Right lobe of liver (tissue), 6 donors: ENCODE results near the gene ARPC1B. TPM values are rescaled to one million over a fixed set of nuclear protein-coding genes. Genes with fewer than 3 reads are reported as not detected.
"Not testable (repeated sequence)": the region's sequence is repeated elsewhere in the genome, so short reads cannot be mapped to it uniquely, and the experiment has no call there.

Experiments used
- ATAC-seq, 4 donors: fragments of 200-7000 bp; cut with Tn5 transposase; one replicate each; pipeline ENCODE4 v1.9.1; 2020; ENCODE audit warnings: mild to moderate bottlenecking in 4 of 4, moderate library complexity in 4 of 4
- DNase-seq, 3 donors: peaks; one replicate each; pipeline ENCODE4 v3.0.0-alpha.2; 2020
- H3K27ac ChIP-seq, 3 donors: fragments of 200-600 bp; one replicate each; pipeline ENCODE4 v1.8.0; 2022
- H3K27me3 ChIP-seq, 2 donors: fragments of 200-600 bp; one replicate each; pipeline ENCODE4 v1.8.0; 2022
- H3K36me3 ChIP-seq, 4 donors: fragments of 200-600 bp; sonication (generic) in 1 of 4; one replicate each; pipeline versions ENCODE4 v1.5.1 to v1.8.0; 2017 to 2022; ENCODE audit warnings: control low read depth in 1 of 4
- H3K4me1 ChIP-seq, 4 donors: fragments of 200-600 bp; sonication (generic) in 1 of 4; one replicate each; pipeline versions ENCODE4 v1.5.1 to v1.8.0; 2017 to 2022; ENCODE audit warnings: control low read depth in 1 of 4
- H3K4me3 ChIP-seq, 3 donors: fragments of 200-600 bp; one replicate each; pipeline ENCODE4 v1.8.0; 2022
- H3K9me3 ChIP-seq, 4 donors: fragments of 200-600 bp; sonication (generic) in 1 of 4; one replicate each; pipeline versions ENCODE4 v1.5.1 to v1.8.0; 2017 to 2022; ENCODE audit warnings: control low read depth in 1 of 4
- POLR2A ChIP-seq: fragments of 450-650 bp; IDR thresholded peaks from one replicate; pipeline ENCODE4 v1.6.1; 2017; ENCODE audit warnings: antibody characterized with exemption, mild to moderate bottlenecking
- WGBS: methylation state at CpG from one replicate; pipeline ENCODE4 v1.1.6; 2018; ENCODE audit warnings: low coverage, low lambda C conversion rate; ENCODE audit not compliant: insufficient coverage; ENCODE audit errors: missing lambda C conversion rate; 5-methylcytosine and 5-hydroxymethylcytosine counted together
- intact Hi-C, 2 donors: fragments of 100-400 bp; cut with DNase I; formaldehyde crosslinking; loops; one replicate each; pipeline versions ENCODE4 v1.11.2 to v1.14.1; 2022
- total RNA-seq, 6 experiments: library from RNA; depleted of rRNA in 2 of 6; stranded (reverse); fragments of >200 nt in 2 of 6; fragmentation: NEBNext Ultra II Directional in 3 of 6; extraction: Animal tissue kit (Norgen Biotek cat#: 25700) in 3 of 6; gene quantifications; one replicate each; pipeline versions ENCODE4 v1.1.0 to v1.2.4, GENCODE V29; 2016 to 2023
- TF ChIP-seq, protein P1 (sequence below), 4 donors: fragments of 200-600 bp in 3 of 4; fragments of 450-650 bp in 1 of 4; IDR thresholded peaks; one replicate each; pipeline versions ENCODE4 v1.5.1 to v1.8.0; 2016 to 2022; ENCODE audit warnings: antibody characterized with exemption in 4 of 4, mild to moderate bottlenecking in 2 of 4
- donor health status: DM: no; HTN: yes; CAD: no.
- donor health status: DM: no; HTN: no; CAD: no.
- donor health status: DM: no; HTN: no; CAD: no.
- donor health status: DM: no; HTN: yes; CAD: no.
- donor health status: DM: no; HTN: yes; CAD: no.

ARPC1B gene
- total RNA-seq, 6 experiments from 2014 or later, result 24.4 to 197 (median 52.7) TPM

DNA sequence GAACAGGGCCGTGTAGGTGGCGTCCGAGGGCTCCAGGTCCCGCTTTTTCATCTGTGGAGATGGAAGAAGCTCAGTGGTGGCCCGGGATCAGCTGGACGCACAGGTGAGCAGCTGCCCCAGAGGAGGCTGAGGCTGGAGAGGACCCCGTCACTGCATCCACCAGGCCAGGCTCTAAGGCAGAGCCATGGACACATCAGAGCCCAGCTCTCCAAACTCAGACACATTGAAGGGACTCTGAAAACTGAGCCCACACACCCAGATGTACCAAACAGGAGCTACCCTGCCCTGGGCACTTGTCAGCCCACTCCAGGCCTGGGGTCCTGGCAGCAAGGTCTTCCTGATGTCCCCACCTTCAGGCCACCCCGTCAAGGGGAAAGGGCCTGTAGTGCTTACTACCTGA lies 55.2 kb downstream of the ARPC1B start:
- DNase-seq (no peak), ATAC-seq (no peak)
- Histone ChIP-seq H3K4me1 (peaks cover 0 to 5% (median 0%) of the 10 kb centered on the region in 4 donors), H3K9me3 (no peaks in the 10 kb centered on the region), H3K4me3 (no peak overlapping the region), H3K27ac (no peak overlapping the region), H3K27me3 (no peaks in the 10 kb centered on the region), H3K36me3 (peaks cover 0 to 29% (median 7%) of the 10 kb centered on the region in 4 donors)
- no CpG with 5 or more reads among the region's 8 CpGs for WGBS
- intact Hi-C loops, result no loop called here
- TF ChIP-seq POLR2A, result no peak
- TF ChIP-seq, protein P1, sequence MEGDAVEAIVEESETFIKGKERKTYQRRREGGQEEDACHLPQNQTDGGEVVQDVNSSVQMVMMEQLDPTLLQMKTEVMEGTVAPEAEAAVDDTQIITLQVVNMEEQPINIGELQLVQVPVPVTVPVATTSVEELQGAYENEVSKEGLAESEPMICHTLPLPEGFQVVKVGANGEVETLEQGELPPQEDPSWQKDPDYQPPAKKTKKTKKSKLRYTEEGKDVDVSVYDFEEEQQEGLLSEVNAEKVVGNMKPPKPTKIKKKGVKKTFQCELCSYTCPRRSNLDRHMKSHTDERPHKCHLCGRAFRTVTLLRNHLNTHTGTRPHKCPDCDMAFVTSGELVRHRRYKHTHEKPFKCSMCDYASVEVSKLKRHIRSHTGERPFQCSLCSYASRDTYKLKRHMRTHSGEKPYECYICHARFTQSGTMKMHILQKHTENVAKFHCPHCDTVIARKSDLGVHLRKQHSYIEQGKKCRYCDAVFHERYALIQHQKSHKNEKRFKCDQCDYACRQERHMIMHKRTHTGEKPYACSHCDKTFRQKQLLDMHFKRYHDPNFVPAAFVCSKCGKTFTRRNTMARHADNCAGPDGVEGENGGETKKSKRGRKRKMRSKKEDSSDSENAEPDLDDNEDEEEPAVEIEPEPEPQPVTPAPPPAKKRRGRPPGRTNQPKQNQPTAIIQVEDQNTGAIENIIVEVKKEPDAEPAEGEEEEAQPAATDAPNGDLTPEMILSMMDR (IDR thresholded peaks at IDR 0.05), result no peak

DNA sequence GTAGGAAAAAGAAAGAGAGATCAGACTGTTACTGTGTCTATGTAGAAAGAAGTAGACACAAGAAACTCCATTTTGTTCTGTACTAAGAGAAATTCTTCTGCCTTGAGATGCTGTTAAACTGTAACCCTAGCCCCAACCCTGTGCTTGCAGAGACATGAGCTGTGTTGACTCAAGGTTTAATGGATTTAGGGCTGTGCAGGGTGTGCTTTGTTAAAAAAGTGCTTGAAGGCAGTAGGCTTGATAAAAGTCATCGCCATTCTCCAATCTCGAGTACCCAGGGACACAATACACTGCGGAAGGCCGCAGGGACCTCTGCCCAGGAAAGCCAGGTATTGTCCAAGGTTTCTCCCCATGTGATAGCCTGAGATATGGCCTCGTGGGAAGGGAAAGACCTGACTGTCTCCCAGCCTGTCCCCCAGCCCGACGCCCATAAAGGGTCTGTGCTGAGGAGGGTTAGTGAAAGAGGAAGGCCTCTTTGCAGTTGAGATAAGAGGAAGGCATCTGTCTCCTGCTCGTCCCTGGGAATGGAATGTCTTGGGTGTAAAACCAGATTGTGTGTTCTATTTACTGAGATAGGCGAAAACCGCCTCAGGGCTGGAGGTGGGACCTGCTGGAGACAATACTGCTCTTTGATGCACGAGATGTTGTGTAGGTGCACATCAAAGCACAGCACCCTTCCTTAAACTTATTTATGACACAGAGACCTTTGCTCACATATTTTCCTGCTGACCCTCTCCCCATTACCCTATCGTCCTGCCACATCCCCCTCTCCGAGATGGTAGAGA lies 57.4 kb downstream of the ARPC1B start:
- DNase-seq, H3K9me3 ChIP-seq, intact Hi-C loops, H3K4me1 ChIP-seq, H3K27me3 ChIP-seq, ATAC-seq, H3K4me3 ChIP-seq, H3K27ac ChIP-seq: not testable (repeated sequence)
- H3K36me3 ChIP-seq, result peaks cover 0 to 27% (median 5%) of the 10 kb centered on the region in 4 donors
- WGBS, result 85% methylated on average over 9 of the region's 13 CpGs

DNA sequence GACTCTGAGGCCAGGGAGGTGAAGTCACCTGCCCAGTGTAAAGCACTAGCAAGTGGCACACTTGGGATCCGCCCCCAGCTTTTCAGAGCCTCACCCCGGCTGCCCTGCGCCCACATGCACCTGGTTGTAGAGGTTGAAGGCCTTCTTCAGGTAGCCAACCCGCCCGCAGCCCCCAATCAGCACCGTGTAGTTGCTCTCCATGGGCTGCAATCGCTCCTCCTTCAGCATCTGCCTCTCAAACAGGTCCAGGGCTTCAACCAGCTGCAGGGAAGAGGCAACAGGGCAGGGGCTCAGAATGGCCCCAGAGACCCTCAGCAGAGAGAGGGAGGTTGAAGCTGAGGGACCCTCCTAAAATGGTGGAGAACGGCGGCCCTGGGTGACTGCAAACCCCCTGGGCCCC lies 58.6 kb downstream of the ARPC1B start:
- peaks cover 0 to 3% (median 0%) of the 10 kb centered on the region in 4 donors for H3K4me1 ChIP-seq
- H3K36me3 ChIP-seq, result peaks cover 0 to 27% (median 5%) of the 10 kb centered on the region in 4 donors
- TF ChIP-seq POLR2A, result no peak
- TF ChIP-seq, protein P1 (IDR thresholded peaks at IDR 0.05), result no peak
- no peak for DNase-seq
- no peak for ATAC-seq
- 100% methylated on average over 2 of the region's 9 CpGs for WGBS
- H3K27me3 ChIP-seq, result no peaks in the 10 kb centered on the region
- intact Hi-C loops, result no loop called here
- H3K27ac ChIP-seq, result no peak overlapping the region
- no peak overlapping the region for H3K4me3 ChIP-seq
- no peaks in the 10 kb centered on the region for H3K9me3 ChIP-seq

DNA sequence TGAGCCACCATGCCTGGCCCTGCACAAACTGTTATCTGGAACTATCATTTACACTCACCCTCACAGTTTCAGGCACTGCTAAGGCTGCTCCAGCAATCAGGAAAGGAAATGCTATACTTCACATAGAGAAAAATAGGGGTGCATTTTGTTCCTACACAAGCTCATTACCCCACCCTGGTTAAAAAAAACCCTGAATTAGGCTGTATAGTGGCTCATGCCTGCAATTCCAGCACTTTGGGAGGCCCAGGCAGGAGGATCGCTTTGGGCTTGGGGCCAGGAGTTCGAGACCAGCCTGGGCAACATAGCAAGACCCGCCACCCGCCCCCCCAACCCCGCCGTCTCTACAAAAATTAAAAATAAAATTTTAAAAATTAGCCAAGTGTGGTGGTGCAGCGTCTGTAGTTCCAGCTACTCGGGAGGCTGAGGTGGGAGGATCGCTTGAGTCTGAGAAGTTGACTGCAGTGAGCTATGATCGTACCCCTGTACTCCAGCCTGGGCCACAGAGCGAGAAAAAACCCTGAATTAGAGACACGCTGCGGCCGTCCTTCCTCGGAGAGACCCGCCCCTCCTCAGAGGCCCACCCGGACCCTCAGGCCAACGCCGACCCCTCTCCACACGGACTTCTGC lies 63.5 kb downstream of the ARPC1B start:
- no peaks in the 10 kb centered on the region for H3K9me3 ChIP-seq
- H3K36me3 ChIP-seq, result peaks cover 0 to 11% (median 2%) of the 10 kb centered on the region in 4 donors
- H3K27me3 ChIP-seq, result no peaks in the 10 kb centered on the region
- DNase-seq (no peak), ATAC-seq (peak; percentile 21 to 43 (median 34))
- intact Hi-C loops, result no loop called here
- TF ChIP-seq, protein P1 (IDR thresholded peaks at IDR 0.05), result no peak
- TF ChIP-seq POLR2A, result no peak
- H3K4me1 ChIP-seq, result peaks cover 0 to 11% (median 5%) of the 10 kb centered on the region in 4 donors
- peak overlapping the region; percentile 65 to 99 (median 99) for H3K4me3 ChIP-seq
- WGBS, result 20% methylated on average over 9 of the region's 20 CpGs
- peak overlapping the region; percentile 19 to 69 (median 65) for H3K27ac ChIP-seq
